Caco-2 (cell line): ENCODE results near the gene FHIT. TPM values are rescaled to one million over a fixed set of nuclear protein-coding genes. Genes with fewer than 3 reads are reported as not detected.

Experiments
- BruUV-seq: library from RNA; stranded (reverse); fragments of 400-500 nt; replicated peaks from 2 replicates; lab custom pipeline; 2021; lab: Mats Ljungman, UMichigan
- CTCF ChIA-PET: fragments of 300-600 bp; sonication (Branson Sonifier 250); formaldehyde crosslinking; loops from one replicate; lab custom pipeline; 2022; ENCODE audit warnings: antibody characterized with exemption; lab: Charles Lee
- POLR2A ChIA-PET: fragments of 300-600 bp; sonication (Branson Sonifier 250); formaldehyde crosslinking; loops from one replicate; lab custom pipeline; 2022; ENCODE audit warnings: antibody characterized with exemption; lab: Charles Lee
- DNase-seq, 2 experiments: peaks; one replicate each; pipeline versions ENCODE4 v3.0.0 to v3.0.0-alpha.2; 2020 to 2022
- H3K27me3 ChIP-seq: replicated peaks from 2 replicates; pipeline ENCODE4 v1.6.0; 2011; ENCODE audit warnings: low read length; ENCODE audit not compliant: control insufficient read depth, insufficient read depth
- H3K36me3 ChIP-seq: 2 replicates; pipeline ENCODE4 v1.5.1; 2011; ENCODE audit warnings: low read length; ENCODE audit not compliant: control insufficient read depth, insufficient read depth
- H3K4me1 ChIP-seq: fragments of 250-450 bp; sonication (Bioruptor Pico); 2 replicates; pipeline ENCODE4 v1.5.1; 2020; ENCODE audit warnings: mild to moderate bottlenecking
- H3K4me3 ChIP-seq: 2 replicates; pipeline ENCODE4 v1.5.1; 2011; ENCODE audit warnings: low read depth, mild to moderate bottlenecking, control low read depth, low read length
- H3K9me3 ChIP-seq: fragments of 250-450 bp; sonication (Bioruptor Pico); 2 replicates; pipeline ENCODE4 v1.5.1; 2020; ENCODE audit warnings: mild to moderate bottlenecking, moderate library complexity
- H3K27ac Mint-ChIP-seq: one replicate; pipeline ENCODE4 v1.8.0; 2022; ENCODE audit warnings: mixed read lengths; ENCODE audit not compliant: unreplicated experiment
- H3K27me3 Mint-ChIP-seq: one replicate; pipeline ENCODE4 v1.8.0; 2022; ENCODE audit warnings: mixed read lengths; ENCODE audit not compliant: insufficient read depth, unreplicated experiment
- H3K36me3 Mint-ChIP-seq: one replicate; pipeline ENCODE4 v1.8.0; 2022; ENCODE audit warnings: mild to moderate bottlenecking, mixed read lengths; ENCODE audit not compliant: insufficient read depth, unreplicated experiment
- H3K4me1 Mint-ChIP-seq: one replicate; pipeline ENCODE4 v1.8.0; 2022; ENCODE audit warnings: low read depth, mixed read lengths; ENCODE audit not compliant: unreplicated experiment
- H3K4me3 Mint-ChIP-seq: one replicate; pipeline ENCODE4 v1.8.0; 2022; ENCODE audit warnings: mild to moderate bottlenecking, moderate library complexity, mixed read lengths; ENCODE audit not compliant: unreplicated experiment
- H3K9me3 Mint-ChIP-seq: one replicate; pipeline ENCODE4 v1.8.0; 2022; ENCODE audit warnings: mixed read lengths; ENCODE audit not compliant: unreplicated experiment
- intact Hi-C: fragments of 100-400 bp; cut with micrococcal nuclease; formaldehyde crosslinking; loops from one replicate; pipeline ENCODE4 v1.10.0; 2022; ENCODE audit not compliant: unreplicated experiment
- total RNA-seq: library from RNA; stranded (reverse); gene quantifications from 2 replicates; pipeline ENCODE4 v1.2.3, GENCODE V29; 2022
- TF ChIP-seq, protein P1 (sequence below), 2 experiments: fragments of 200-600 bp in 1 of 2; IDR thresholded peaks; 1 replicate in 1 of 2; 2 replicates in 1 of 2; pipeline versions ENCODE4 v1.5.1 to v1.8.0; 2011 to 2022; ENCODE audit warnings: antibody characterized with exemption in 1 of 2, control low read depth in 1 of 2, inconsistent platforms in 1 of 2, low read depth in 1 of 2, low read length in 1 of 2, mild to moderate bottlenecking in 1 of 2, moderate library complexity in 1 of 2; ENCODE audit not compliant: insufficient read depth in 1 of 2, severe bottlenecking in 1 of 2, unreplicated experiment in 1 of 2

FHIT gene
- total RNA-seq, 1 experiment from 2014 or later: 8.3 TPM

DNA sequence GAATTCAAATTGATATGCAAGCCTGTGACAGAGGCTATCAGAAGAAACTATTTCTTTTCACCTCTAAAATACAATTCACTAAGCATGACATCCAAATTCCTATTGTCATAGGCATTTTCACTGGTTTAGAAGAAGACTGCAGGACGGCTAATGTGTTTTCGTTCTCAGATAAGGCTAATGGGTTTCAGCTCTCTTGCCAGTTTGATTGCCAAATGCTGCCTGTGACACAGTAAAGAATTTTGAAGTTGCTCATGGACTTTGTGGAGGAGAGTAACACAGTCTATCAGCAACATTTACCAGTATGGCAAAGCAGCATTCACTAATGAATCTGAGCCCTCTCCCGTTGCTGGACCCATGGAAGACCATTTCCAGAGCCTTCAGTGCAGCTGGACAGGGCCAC lies 948.1 kb downstream of the FHIT start:
- no peak overlapping the region for H3K4me3 ChIP-seq
- DNase-seq: no peak
- TF ChIP-seq, protein P1, sequence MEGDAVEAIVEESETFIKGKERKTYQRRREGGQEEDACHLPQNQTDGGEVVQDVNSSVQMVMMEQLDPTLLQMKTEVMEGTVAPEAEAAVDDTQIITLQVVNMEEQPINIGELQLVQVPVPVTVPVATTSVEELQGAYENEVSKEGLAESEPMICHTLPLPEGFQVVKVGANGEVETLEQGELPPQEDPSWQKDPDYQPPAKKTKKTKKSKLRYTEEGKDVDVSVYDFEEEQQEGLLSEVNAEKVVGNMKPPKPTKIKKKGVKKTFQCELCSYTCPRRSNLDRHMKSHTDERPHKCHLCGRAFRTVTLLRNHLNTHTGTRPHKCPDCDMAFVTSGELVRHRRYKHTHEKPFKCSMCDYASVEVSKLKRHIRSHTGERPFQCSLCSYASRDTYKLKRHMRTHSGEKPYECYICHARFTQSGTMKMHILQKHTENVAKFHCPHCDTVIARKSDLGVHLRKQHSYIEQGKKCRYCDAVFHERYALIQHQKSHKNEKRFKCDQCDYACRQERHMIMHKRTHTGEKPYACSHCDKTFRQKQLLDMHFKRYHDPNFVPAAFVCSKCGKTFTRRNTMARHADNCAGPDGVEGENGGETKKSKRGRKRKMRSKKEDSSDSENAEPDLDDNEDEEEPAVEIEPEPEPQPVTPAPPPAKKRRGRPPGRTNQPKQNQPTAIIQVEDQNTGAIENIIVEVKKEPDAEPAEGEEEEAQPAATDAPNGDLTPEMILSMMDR (IDR thresholded peaks at IDR 0.05; ENCODE audit: insufficient read depth in 1 of 2, low read depth in 1 of 2, low read length in 1 of 2, severe bottlenecking in 1 of 2, unreplicated experiment in 1 of 2): no peak
- H3K4me3 Mint-ChIP-seq: no peak overlapping the region
- H3K27me3 Mint-ChIP-seq: no peaks in the 10 kb centered on the region
- H3K36me3 Mint-ChIP-seq: no peaks in the 10 kb centered on the region
- H3K9me3 ChIP-seq: no peaks in the 10 kb centered on the region
- no TSS peak for BruUV-seq
- H3K27me3 ChIP-seq: no peaks in the 10 kb centered on the region
- no peak overlapping the region for H3K27ac Mint-ChIP-seq
- peaks cover 7% of the 10 kb centered on the region; the same call in 1 of the 2 replicates for H3K4me1 ChIP-seq
- H3K9me3 Mint-ChIP-seq: no peaks in the 10 kb centered on the region
- ChIA-PET POLR2A (no interaction called here), CTCF (no interaction called here)
- H3K36me3 ChIP-seq: no peaks in the 10 kb centered on the region
- intact Hi-C loops: no loop called here
- H3K4me1 Mint-ChIP-seq: peaks cover 13% of the 10 kb centered on the region

DNA sequence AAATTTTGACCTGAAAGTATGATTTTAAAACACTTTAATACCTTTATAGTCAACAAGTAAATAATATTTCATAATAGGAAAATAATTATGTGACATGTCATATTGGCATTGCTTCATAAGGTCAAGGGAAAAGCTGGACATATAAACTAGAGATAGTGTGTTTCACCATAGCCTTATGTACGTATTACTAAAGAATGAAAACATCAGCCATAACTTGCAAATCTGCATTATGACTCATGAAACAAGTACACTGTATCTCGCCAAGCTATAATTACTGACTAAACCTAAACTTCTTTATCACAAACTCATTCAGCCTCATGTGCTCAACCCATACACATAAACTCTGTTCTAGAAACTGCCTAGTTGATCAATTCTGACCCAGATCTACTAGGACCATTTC lies 950.1 kb downstream of the FHIT start:
- CTCF ChIA-PET: no interaction called here
- no peaks in the 10 kb centered on the region for H3K36me3 Mint-ChIP-seq
- Histone ChIP-seq H3K4me3 (no peak overlapping the region), H3K9me3 (no peaks in the 10 kb centered on the region), H3K36me3 (no peaks in the 10 kb centered on the region), H3K4me1 (0 out of 2 replicates have a peak, but pooled peaks cover 3% of the 10 kb centered on the region), H3K27me3 (no peaks in the 10 kb centered on the region)
- POLR2A ChIA-PET: no interaction called here
- no TSS peak for BruUV-seq
- H3K9me3 Mint-ChIP-seq: no peaks in the 10 kb centered on the region
- no peak overlapping the region for H3K4me3 Mint-ChIP-seq
- peak overlapping the region; percentile 10 for H3K27ac Mint-ChIP-seq
- DNase-seq: no peak
- intact Hi-C loops: no loop called here
- no peaks in the 10 kb centered on the region for H3K4me1 Mint-ChIP-seq
- no peaks in the 10 kb centered on the region for H3K27me3 Mint-ChIP-seq
- TF ChIP-seq, protein P1 (IDR thresholded peaks at IDR 0.05; ENCODE audit: insufficient read depth in 1 of 2, low read depth in 1 of 2, low read length in 1 of 2, severe bottlenecking in 1 of 2, unreplicated experiment in 1 of 2): no peak

DNA sequence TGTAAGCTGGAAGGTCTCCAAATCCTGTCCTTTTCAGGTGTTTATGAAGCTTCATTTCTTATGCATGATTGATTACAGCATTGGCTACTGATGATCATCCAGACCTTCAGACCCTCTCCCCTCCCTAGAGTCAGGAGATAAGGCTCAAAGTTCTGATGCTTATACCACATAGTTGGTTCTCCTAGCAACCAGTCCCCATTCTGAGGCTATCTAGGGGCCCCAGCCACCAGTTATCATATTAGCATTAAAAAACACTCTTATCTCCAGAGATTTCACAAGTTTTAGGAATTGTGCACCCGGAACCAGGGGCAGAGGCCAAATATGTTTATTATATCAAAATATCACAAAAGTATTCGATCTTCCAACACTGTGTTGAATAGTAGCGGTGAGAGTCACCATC lies 953.1 kb downstream of the FHIT start:
- no peaks in the 10 kb centered on the region for H3K27me3 ChIP-seq
- Mint-ChIP-seq H3K9me3 (no peaks in the 10 kb centered on the region), H3K4me3 (no peak overlapping the region), H3K4me1 (no peaks in the 10 kb centered on the region), H3K27me3 (no peaks in the 10 kb centered on the region), H3K36me3 (no peaks in the 10 kb centered on the region), H3K27ac (no peak overlapping the region)
- no TSS peak for BruUV-seq
- no peaks in the 10 kb centered on the region for H3K9me3 ChIP-seq
- no peaks in the 10 kb centered on the region for H3K4me1 ChIP-seq
- H3K4me3 ChIP-seq: no peak overlapping the region
- ChIA-PET POLR2A (no interaction called here), CTCF (no interaction called here)
- no peaks in the 10 kb centered on the region for H3K36me3 ChIP-seq
- TF ChIP-seq, protein P1 (IDR thresholded peaks at IDR 0.05; ENCODE audit: insufficient read depth in 1 of 2, low read depth in 1 of 2, low read length in 1 of 2, severe bottlenecking in 1 of 2, unreplicated experiment in 1 of 2): no peak
- intact Hi-C loops: no loop called here
- DNase-seq: no peak
